ENCODE results near the gene C19orf33.

Gene C19orf33

GRCh38 chr19:38280030-38280921 is 23.8 kb upstream of the C19orf33 start:
- DNase-seq (ENCODE audit: low read depth) = no peak

- no peak for DNase-seq (ENCODE audit: low read depth)
Observed at GRCh38 chr19:38281811-38282566, 22.1 kb upstream of the C19orf33 start.

- DNase-seq (ENCODE audit: low read depth) = no peak
Observed at GRCh38 chr19:38283271-38283670, 20.8 kb upstream of the C19orf33 start.

GRCh38 chr19:38284422-38284821 is 19.6 kb upstream of the C19orf33 start:
- no peak for DNase-seq (ENCODE audit: low read depth)

- DNase-seq (ENCODE audit: low read depth) = peak; percentile 59
Observed at GRCh38 chr19:38285567-38285966, 18.5 kb upstream of the C19orf33 start.

- DNase-seq (ENCODE audit: low read depth) = no peak
Observed at GRCh38 chr19:38287604-38288003, 16.4 kb upstream of the C19orf33 start.

GRCh38 chr19:38288123-38288855 is 15.8 kb upstream of the C19orf33 start:
- no peak for DNase-seq (ENCODE audit: low read depth)

GRCh38 chr19:38289955-38290354 is 14.1 kb upstream of the C19orf33 start:
- no peak for DNase-seq (ENCODE audit: low read depth)

- DNase-seq (ENCODE audit: low read depth) = peak; percentile 89
Observed at GRCh38 chr19:38290631-38291147, 13.4 kb upstream of the C19orf33 start.

GRCh38 chr19:38291855-38292254 is 12.2 kb upstream of the C19orf33 start:
- no peak for DNase-seq (ENCODE audit: low read depth)

GRCh38 chr19:38293281-38293680 is 10.8 kb upstream of the C19orf33 start:
- DNase-seq (ENCODE audit: low read depth) = no peak

GRCh38 chr19:38294090-38294489 is 10.0 kb upstream of the C19orf33 start:
- DNase-seq (ENCODE audit: low read depth) = no peak

- no peak for DNase-seq (ENCODE audit: low read depth)
Observed at GRCh38 chr19:38298821-38299680, 5.0 kb upstream of the C19orf33 start.

- DNase-seq (ENCODE audit: low read depth) = no peak
Observed at GRCh38 chr19:38304352-38304865, 358 bp downstream of the C19orf33 start.

GRCh38 chr19:38304866-38305429 is 897 bp downstream of the C19orf33 start:
- no peak for DNase-seq (ENCODE audit: low read depth)

- DNase-seq (ENCODE audit: low read depth) = no peak
Observed at GRCh38 chr19:38306236-38306635, 2.2 kb downstream of the C19orf33 start.

- no peak for DNase-seq (ENCODE audit: low read depth)
Observed at GRCh38 chr19:38307076-38307475, 3.0 kb downstream of the C19orf33 start.

GRCh38 chr19:38307597-38307996 is 3.5 kb downstream of the C19orf33 start:
- no peak for DNase-seq (ENCODE audit: low read depth)

- DNase-seq (ENCODE audit: low read depth) = no peak
Observed at GRCh38 chr19:38308006-38308766, 4.1 kb downstream of the C19orf33 start.

All from iris pigment epithelial cell (primary cell).